Activated B cell treated with CpG ODN at 0.5 μM for 24 hours (primary cell): ENCODE measurements around the gene CETN2. TPM values are rescaled to one million over a fixed set of nuclear protein-coding genes. Genes with fewer than 3 reads are reported as not detected.

Source experiments
- ATAC-seq: fragments of 200-7000 bp; cut with Tn5 transposase; one replicate; pipeline ENCODE4 v1.10.0; 2021; ENCODE audit warnings: low read depth, mild to moderate bottlenecking, moderate library complexity
- CTCF ChIA-PET: fragments of 350-600 bp; sonication (Branson Sonifier 250); formaldehyde crosslinking; loops from one replicate; lab custom pipeline; 2021; ENCODE audit warnings: antibody characterized with exemption; lab: Charles Lee
- POLR2A ChIA-PET: fragments of 350-600 bp; sonication (Branson Sonifier 250); formaldehyde crosslinking; loops from one replicate; lab custom pipeline; 2021; ENCODE audit warnings: antibody characterized with exemption; lab: Charles Lee
- DNase-seq: peaks from one replicate; pipeline ENCODE4 v3.0.0; 2022
- H3K27ac Mint-ChIP-seq: one replicate; pipeline ENCODE4 v1.8.0; 2020; ENCODE audit warnings: mixed read lengths
- H3K27me3 Mint-ChIP-seq: one replicate; pipeline ENCODE4 v1.8.0; 2021; ENCODE audit warnings: mixed read lengths
- H3K36me3 Mint-ChIP-seq: one replicate; pipeline ENCODE4 v1.8.0; 2021; ENCODE audit warnings: low read depth, mixed read lengths
- H3K4me1 Mint-ChIP-seq: one replicate; pipeline ENCODE4 v1.8.0; 2021; ENCODE audit warnings: mixed read lengths
- H3K4me3 Mint-ChIP-seq: one replicate; pipeline ENCODE4 v1.8.0; 2020; ENCODE audit warnings: mild to moderate bottlenecking, mixed read lengths
- H3K9me3 Mint-ChIP-seq: one replicate; pipeline ENCODE4 v1.8.0; 2020; ENCODE audit warnings: mixed read lengths
- CTCF ChIP-seq: fragments of 200-600 bp; IDR thresholded peaks from one replicate; pipeline ENCODE4 v1.8.0; 2022; ENCODE audit warnings: antibody characterized with exemption, mild to moderate bottlenecking
- intact Hi-C: fragments of 100-400 bp; cut with micrococcal nuclease; formaldehyde crosslinking; loops from one replicate; pipeline ENCODE4 v1.15.1; 2024
- total RNA-seq: library from RNA; stranded (reverse); gene quantifications from 2 replicates; pipeline ENCODE4 v1.2.3, GENCODE V29; 2022

CETN2 gene
- total RNA-seq, 1 donor from 2014 or later: 13.3 TPM

GRCh38 chrX:152861826-152862225 lies 31.3 kb upstream of the CETN2 start:
- Mint-ChIP-seq H3K9me3 (no peaks in the 10 kb centered on the region), H3K4me3 (no peak overlapping the region), H3K36me3 (peaks cover 55% of the 10 kb centered on the region), H3K4me1 (no peaks in the 10 kb centered on the region), H3K27me3 (no peaks in the 10 kb centered on the region), H3K27ac (no peak overlapping the region)
- DNase-seq: no peak
- CTCF ChIA-PET: no interaction called here
- intact Hi-C loops: no loop called here
- POLR2A ChIA-PET: no interaction called here
- no peak for ATAC-seq
- no peak for TF ChIP-seq CTCF

GRCh38 chrX:152861116-152861515 lies 30.6 kb upstream of the CETN2 start:
- no peak for TF ChIP-seq CTCF
- ChIA-PET CTCF (no interaction called here), POLR2A (no interaction called here)
- DNase-seq: no peak
- peaks cover 52% of the 10 kb centered on the region for H3K36me3 Mint-ChIP-seq
- H3K9me3 Mint-ChIP-seq: no peaks in the 10 kb centered on the region
- no peak overlapping the region for H3K27ac Mint-ChIP-seq
- intact Hi-C loops: no loop called here
- no peak for ATAC-seq
- H3K27me3 Mint-ChIP-seq: no peaks in the 10 kb centered on the region
- H3K4me3 Mint-ChIP-seq: no peak overlapping the region
- H3K4me1 Mint-ChIP-seq: no peaks in the 10 kb centered on the region

- ChIA-PET POLR2A (no interaction called here), CTCF (no interaction called here)
- no peak for DNase-seq
- no peaks in the 10 kb centered on the region for H3K9me3 Mint-ChIP-seq
- intact Hi-C loops: no loop called here
- no peak for TF ChIP-seq CTCF
- H3K4me1 Mint-ChIP-seq: no peaks in the 10 kb centered on the region
- no peak overlapping the region for H3K4me3 Mint-ChIP-seq
- no peak overlapping the region for H3K27ac Mint-ChIP-seq
- no peaks in the 10 kb centered on the region for H3K27me3 Mint-ChIP-seq
- H3K36me3 Mint-ChIP-seq: peaks cover 58% of the 10 kb centered on the region
- no peak for ATAC-seq
Observed at GRCh38 chrX:152853986-152854385, 23.4 kb upstream of the CETN2 start.

GRCh38 chrX:152850465-152850864 lies 19.9 kb upstream of the CETN2 start:
- DNase-seq (no peak), ATAC-seq (no peak)
- peaks cover 60% of the 10 kb centered on the region for H3K36me3 Mint-ChIP-seq
- ChIA-PET CTCF (no interaction called here), POLR2A (no interaction called here)
- H3K27ac Mint-ChIP-seq: no peak overlapping the region
- peaks cover 5% of the 10 kb centered on the region for H3K4me1 Mint-ChIP-seq
- intact Hi-C loops: no loop called here
- TF ChIP-seq CTCF: no peak
- H3K9me3 Mint-ChIP-seq: no peaks in the 10 kb centered on the region
- H3K4me3 Mint-ChIP-seq: no peak overlapping the region
- H3K27me3 Mint-ChIP-seq: no peaks in the 10 kb centered on the region

- CTCF ChIA-PET: no interaction called here
- Mint-ChIP-seq H3K27ac (no peak overlapping the region), H3K27me3 (no peaks in the 10 kb centered on the region), H3K9me3 (no peaks in the 10 kb centered on the region), H3K4me3 (no peak overlapping the region), H3K36me3 (peaks cover 40% of the 10 kb centered on the region), H3K4me1 (peaks cover 5% of the 10 kb centered on the region)
- intact Hi-C loops: no loop called here
- no peak for DNase-seq
- no peak for TF ChIP-seq CTCF
- no peak for ATAC-seq
- POLR2A ChIA-PET: no interaction called here
Observed at GRCh38 chrX:152847281-152847680, 16.7 kb upstream of the CETN2 start.
